Muscle of leg (tissue), 11 donors: ENCODE results near the gene ANLN. TPM values are rescaled to one million over a fixed set of nuclear protein-coding genes. Genes with fewer than 3 reads are reported as not detected.
A peak's percentile ranks its signal among the peaks of the same experiment; 100 is the strongest.

Source experiments
- DNase-seq: peaks from one replicate; pipeline ENCODE4 v3.0.0; 2013
- H3K27ac ChIP-seq: one replicate; pipeline ENCODE4 v1.5.1; 2013; ENCODE audit warnings: mild to moderate bottlenecking, low read length, control low read depth
- H3K27me3 ChIP-seq: one replicate; pipeline ENCODE4 v1.6.1; 2013; ENCODE audit warnings: low read length; ENCODE audit not compliant: control insufficient read depth, insufficient read depth
- H3K36me3 ChIP-seq: one replicate; pipeline ENCODE4 v1.6.1; 2013; ENCODE audit warnings: low read length; ENCODE audit not compliant: control insufficient read depth, insufficient read depth
- H3K4me1 ChIP-seq: one replicate; pipeline ENCODE4 v1.6.1; 2013; ENCODE audit warnings: low read length; ENCODE audit not compliant: control insufficient read depth, insufficient read depth
- H3K4me3 ChIP-seq: one replicate; pipeline ENCODE4 v1.5.1; 2013; ENCODE audit warnings: low read length, control low read depth
- H3K9me3 ChIP-seq: replicated peaks from 2 replicates; pipeline ENCODE4 v1.6.1; 2013; ENCODE audit warnings: low read depth, low read length; ENCODE audit not compliant: control insufficient read depth
- WGBS: methylation state at CpG from one replicate; pipeline ENCODE4 v1.1.5; 2013; ENCODE audit warnings: missing lambda C conversion rate; ENCODE audit not compliant: insufficient coverage; 5-methylcytosine and 5-hydroxymethylcytosine counted together
- polyA plus RNA-seq, 8 donors: library from polyadenylated mRNA; unstranded; fragments of 120-200 nt; gene quantifications; one replicate each; pipeline versions ENCODE4 v1.2.1 to v1.2.3, GENCODE V29; 2013; ENCODE audit warnings: inconsistent platforms in 1 of 8, low replicate concordance in 1 of 8; ENCODE audit not compliant: insufficient read length in 8 of 8, insufficient read depth in 1 of 8
- total RNA-seq: library from RNA; stranded (reverse); fragments of 120-200 nt; gene quantifications from one replicate; pipeline ENCODE4 v1.2.4, GENCODE V29; 2013

ANLN gene
- total and polyA plus RNA-seq, 9 donors: 19.9 to 36.7 (median 26.3) TPM

- Histone ChIP-seq H3K27ac (no peak overlapping the region), H3K4me3 (no peak overlapping the region), H3K4me1 (no peaks in the 10 kb centered on the region), H3K27me3 (no peaks in the 10 kb centered on the region), H3K9me3 (no peaks in the 10 kb centered on the region), H3K36me3 (peaks cover 11% of the 10 kb centered on the region)
- 96% methylated on average over 3 of the region's 4 CpGs for WGBS
- no peak for DNase-seq
Measured at GRCh38 chr7:36438211-36438610, 48.5 kb downstream of the ANLN start.

GRCh38 chr7:36439624-36440023 lies 50.0 kb downstream of the ANLN start:
- Histone ChIP-seq H3K9me3 (no peaks in the 10 kb centered on the region), H3K4me3 (no peak overlapping the region), H3K27ac (no peak overlapping the region), H3K27me3 (no peaks in the 10 kb centered on the region), H3K4me1 (no peaks in the 10 kb centered on the region), H3K36me3 (peaks cover 8% of the 10 kb centered on the region)
- no peak for DNase-seq
- 86% methylated on average over 2 of the region's 2 CpGs for WGBS

GRCh38 chr7:36440880-36441279 lies 51.2 kb downstream of the ANLN start:
- no peaks in the 10 kb centered on the region for H3K4me1 ChIP-seq
- no peaks in the 10 kb centered on the region for H3K27me3 ChIP-seq
- WGBS: no CpG with 5 or more reads among the region's 3 CpGs
- H3K27ac ChIP-seq: no peak overlapping the region
- no peak overlapping the region for H3K4me3 ChIP-seq
- H3K9me3 ChIP-seq: no peaks in the 10 kb centered on the region
- H3K36me3 ChIP-seq: peaks cover 8% of the 10 kb centered on the region
- peak; percentile 37 for DNase-seq

GRCh38 chr7:36441344-36442022 lies 51.8 kb downstream of the ANLN start:
- Histone ChIP-seq H3K36me3 (peaks cover 11% of the 10 kb centered on the region), H3K4me3 (no peak overlapping the region), H3K9me3 (no peaks in the 10 kb centered on the region), H3K4me1 (no peaks in the 10 kb centered on the region), H3K27ac (no peak overlapping the region), H3K27me3 (no peaks in the 10 kb centered on the region)
- no peak for DNase-seq
- 80% methylated on average over 2 of the region's 7 CpGs for WGBS

- no peaks in the 10 kb centered on the region for H3K9me3 ChIP-seq
- no peak overlapping the region for H3K4me3 ChIP-seq
- no peak overlapping the region for H3K27ac ChIP-seq
- H3K27me3 ChIP-seq: no peaks in the 10 kb centered on the region
- DNase-seq: no peak
- 100% methylated on average over 1 of the region's 4 CpGs for WGBS
- H3K4me1 ChIP-seq: no peaks in the 10 kb centered on the region
- peaks cover 18% of the 10 kb centered on the region for H3K36me3 ChIP-seq
Measured at GRCh38 chr7:36448781-36449379, 59.2 kb downstream of the ANLN start.

GRCh38 chr7:36449685-36450084 lies 60.0 kb downstream of the ANLN start:
- no peak for DNase-seq
- no peak overlapping the region for H3K27ac ChIP-seq
- H3K9me3 ChIP-seq: no peaks in the 10 kb centered on the region
- H3K4me1 ChIP-seq: no peaks in the 10 kb centered on the region
- no peak overlapping the region for H3K4me3 ChIP-seq
- no peaks in the 10 kb centered on the region for H3K27me3 ChIP-seq
- WGBS: no CpG with 5 or more reads among the region's 5 CpGs
- peaks cover 18% of the 10 kb centered on the region for H3K36me3 ChIP-seq

- Histone ChIP-seq H3K36me3 (peaks cover 13% of the 10 kb centered on the region), H3K27me3 (no peaks in the 10 kb centered on the region), H3K4me1 (no peaks in the 10 kb centered on the region), H3K9me3 (no peaks in the 10 kb centered on the region), H3K4me3 (no peak overlapping the region), H3K27ac (no peak overlapping the region)
- DNase-seq: no peak
Measured at GRCh38 chr7:36453769-36454168, 64.1 kb downstream of the ANLN start.

- Histone ChIP-seq H3K27ac (no peak overlapping the region), H3K27me3 (no peaks in the 10 kb centered on the region), H3K4me1 (no peaks in the 10 kb centered on the region), H3K9me3 (no peaks in the 10 kb centered on the region), H3K4me3 (no peak overlapping the region), H3K36me3 (peaks cover 6% of the 10 kb centered on the region)
- no peak for DNase-seq
- WGBS: no CpG with 5 or more reads among the region's 4 CpGs
Measured at GRCh38 chr7:36455646-36456045, 66.0 kb downstream of the ANLN start.

GRCh38 chr7:36456138-36456537 lies 66.5 kb downstream of the ANLN start:
- H3K9me3 ChIP-seq: no peaks in the 10 kb centered on the region
- no peak overlapping the region for H3K27ac ChIP-seq
- WGBS: no CpG with 5 or more reads among the region's 3 CpGs
- H3K4me3 ChIP-seq: no peak overlapping the region
- H3K4me1 ChIP-seq: no peaks in the 10 kb centered on the region
- no peaks in the 10 kb centered on the region for H3K27me3 ChIP-seq
- H3K36me3 ChIP-seq: peaks cover 4% of the 10 kb centered on the region
- DNase-seq: no peak

- Histone ChIP-seq H3K4me3 (no peak overlapping the region), H3K36me3 (peaks cover 4% of the 10 kb centered on the region), H3K27ac (no peak overlapping the region), H3K4me1 (no peaks in the 10 kb centered on the region), H3K27me3 (no peaks in the 10 kb centered on the region), H3K9me3 (no peaks in the 10 kb centered on the region)
- no peak for DNase-seq
- no CpG with 5 or more reads among the region's 2 CpGs for WGBS
Measured at GRCh38 chr7:36456548-36456947, 66.9 kb downstream of the ANLN start.
